Neural cell (in vitro differentiated cells): ENCODE results near the gene SNCB. TPM values are rescaled to one million over a fixed set of nuclear protein-coding genes. Genes with fewer than 3 reads are reported as not detected.

Experiments used
- H2AFZ ChIP-seq: fragments of 200-600, 300-800 bp; sonication (generic), shearing (Covaris generic); 2 replicates; pipeline ENCODE4 v1.6.0; 2014; ENCODE audit warnings: low read depth, mild to moderate bottlenecking, antibody characterized with exemption, low read length, moderate library complexity
- H3F3A ChIP-seq: fragments of 200-600 bp; shearing (Covaris generic); 2 replicates; pipeline ENCODE4 v1.6.1; 2016; ENCODE audit warnings: mild to moderate bottlenecking, moderate library complexity, mixed read lengths, antibody characterized with exemption, low read length; ENCODE audit not compliant: insufficient read depth, poor library complexity, severe bottlenecking
- H3K27ac ChIP-seq: fragments of 200-600, 300-800 bp; sonication (generic), shearing (Covaris generic); 2 replicates; pipeline ENCODE4 v1.5.1; 2014; ENCODE audit warnings: mild to moderate bottlenecking, low read length, moderate library complexity
- H3K27me3 ChIP-seq: fragments of 300-800, 200-600 bp; sonication (generic), shearing (Covaris generic); 2 replicates; pipeline ENCODE4 v1.6.0; 2014; ENCODE audit warnings: mild to moderate bottlenecking, low read depth, low read length, moderate library complexity; ENCODE audit not compliant: insufficient read depth
- H3K36me3 ChIP-seq: fragments of 300-800, 200-600 bp; sonication (generic), shearing (Covaris generic); 2 replicates; pipeline ENCODE4 v1.5.1; 2014; ENCODE audit warnings: mild to moderate bottlenecking, antibody characterized with exemption, low read length, moderate library complexity; ENCODE audit not compliant: insufficient read depth
- H3K4me2 ChIP-seq: fragments of 300-800, 200-600 bp; sonication (generic), shearing (Covaris generic); 2 replicates; pipeline ENCODE4 v1.6.0; 2014; ENCODE audit warnings: mild to moderate bottlenecking, low read length
- H3K4me3 ChIP-seq: fragments of 300-800, 200-600 bp; sonication (generic), shearing (Covaris generic); 2 replicates; pipeline ENCODE4 v1.5.1; 2014; ENCODE audit warnings: mild to moderate bottlenecking, low read length, moderate library complexity
- H3K79me2 ChIP-seq: fragments of 200-600 bp; shearing (Covaris generic); replicated peaks from 2 replicates; pipeline ENCODE4 v1.6.0; 2014; ENCODE audit warnings: mild to moderate bottlenecking, low read length, moderate library complexity; ENCODE audit not compliant: insufficient read depth
- H3K9ac ChIP-seq: fragments of 300-800, 200-600 bp; sonication (generic), shearing (Covaris generic); 2 replicates; pipeline ENCODE4 v1.6.1; 2016; ENCODE audit warnings: mild to moderate bottlenecking, low read length, mixed read lengths
- H3K9me2 ChIP-seq: fragments of 200-600 bp; shearing (Covaris generic); 2 replicates; pipeline ENCODE4 v1.6.1; 2016; ENCODE audit warnings: mild to moderate bottlenecking, low read length, mixed read lengths; ENCODE audit not compliant: insufficient read depth
- H3K9me3 ChIP-seq: fragments of 200-600, 300-800 bp; sonication (generic), shearing (Covaris generic); 2 replicates; pipeline ENCODE4 v1.6.1; 2016; ENCODE audit warnings: mild to moderate bottlenecking, mixed run types, low read length, moderate library complexity, mixed read lengths
- H4K20me1 ChIP-seq: fragments of 200-600 bp; shearing (Covaris generic); 2 replicates; pipeline ENCODE4 v1.6.1; 2016; ENCODE audit warnings: mild to moderate bottlenecking, mixed run types; ENCODE audit not compliant: insufficient read depth
- CTCF ChIP-seq: fragments of 450-650 bp; IDR thresholded peaks from 2 replicates; pipeline ENCODE4 v1.5.1; 2014; ENCODE audit warnings: antibody characterized with exemption, mild to moderate bottlenecking, moderate library complexity; ENCODE audit not compliant: poor library complexity, severe bottlenecking
- EP300 ChIP-seq: fragments of 450-650 bp; conservative IDR thresholded peaks from 2 replicates; pipeline ENCODE4 v1.6.1; 2014; ENCODE audit warnings: antibody characterized with exemption, mild to moderate bottlenecking, moderate library complexity; ENCODE audit not compliant: poor library complexity, severe bottlenecking
- EZH2 ChIP-seq: fragments of 200-600, 300-800 bp; shearing (Covaris generic), sonication (generic); IDR thresholded peaks from 2 replicates; pipeline ENCODE4 v1.6.1; 2014; ENCODE audit warnings: antibody characterized with exemption, low read length, borderline replicate concordance, mild to moderate bottlenecking; ENCODE audit not compliant: insufficient read depth, poor library complexity, severe bottlenecking
- MXI1 ChIP-seq: fragments of 450-650 bp; conservative IDR thresholded peaks from 2 replicates; pipeline ENCODE4 v1.6.1; 2014; ENCODE audit warnings: antibody characterized with exemption, mild to moderate bottlenecking; ENCODE audit not compliant: poor library complexity, severe bottlenecking
- POLR2AphosphoS5 ChIP-seq: IDR thresholded peaks from 2 replicates; pipeline ENCODE4 v1.6.1; 2012
- RAD21 ChIP-seq: fragments of 450-650 bp; conservative IDR thresholded peaks from 2 replicates; pipeline ENCODE4 v1.6.1; 2014; ENCODE audit warnings: antibody characterized with exemption, mild to moderate bottlenecking, moderate library complexity
- REST ChIP-seq: IDR thresholded peaks from 2 replicates; pipeline ENCODE4 v1.6.1; 2012; ENCODE audit warnings: borderline replicate concordance
- SMC3 ChIP-seq: fragments of 450-650 bp; conservative IDR thresholded peaks from 2 replicates; pipeline ENCODE4 v1.6.1; 2014; ENCODE audit warnings: antibody characterized with exemption, mild to moderate bottlenecking, moderate library complexity; ENCODE audit not compliant: poor library complexity
- TAF1 ChIP-seq: IDR thresholded peaks from 2 replicates; pipeline ENCODE4 v1.6.1; 2012; ENCODE audit warnings: low read depth
- polyA plus RNA-seq: library from polyadenylated mRNA; depleted of rRNA; stranded (reverse); fragments of >200 nt; gene quantifications from 2 replicates; pipeline ENCODE4 v1.2.3, GENCODE V29; 2014

SNCB gene
- polyA plus RNA-seq, 1 donor from 2014 or later = 10.1 TPM

GRCh38 chr5:176658007-176658599, 27.8 kb upstream of the SNCB start:
- Histone ChIP-seq H3F3A (no peaks in the 10 kb centered on the region), H2AFZ (no peak overlapping the region), H3K27ac (no peak overlapping the region), H3K4me3 (no peak overlapping the region), H3K4me2 (no peak overlapping the region), H4K20me1 (no peaks in the 10 kb centered on the region), H3K36me3 (no peaks in the 10 kb centered on the region), H3K9ac (no peak overlapping the region), H3K9me2 (no peaks in the 10 kb centered on the region), H3K79me2 (no peaks in the 10 kb centered on the region), H3K9me3 (no peaks in the 10 kb centered on the region), H3K27me3 (no peaks in the 10 kb centered on the region)
- TF ChIP-seq CTCF = peak; percentile 91
- TF ChIP-seq REST = no peak
- peak; percentile 94 for TF ChIP-seq RAD21
- TF ChIP-seq EZH2 = no peak
- no peak for TF ChIP-seq TAF1
- TF ChIP-seq EP300 = no peak
- TF ChIP-seq POLR2AphosphoS5 = no peak
- peak; percentile 95 for TF ChIP-seq SMC3
- no peak for TF ChIP-seq MXI1

GRCh38 chr5:176656467-176656990, 26.2 kb upstream of the SNCB start:
- H3K9ac ChIP-seq = no peak overlapping the region
- no peaks in the 10 kb centered on the region for H3K36me3 ChIP-seq

GRCh38 chr5:176654856-176655255, 24.5 kb upstream of the SNCB start:
- H2AFZ ChIP-seq = no peak overlapping the region
- no peak overlapping the region for H3K4me2 ChIP-seq
- H3K27me3 ChIP-seq = no peaks in the 10 kb centered on the region
- H3K9me3 ChIP-seq = no peaks in the 10 kb centered on the region
- no peak overlapping the region for H3K27ac ChIP-seq
- H3K79me2 ChIP-seq = no peaks in the 10 kb centered on the region
- TF ChIP-seq EZH2 = no peak
- no peak for TF ChIP-seq CTCF
- no peak for TF ChIP-seq EP300
- no peak for TF ChIP-seq REST
- no peak for TF ChIP-seq MXI1
- TF ChIP-seq TAF1 = no peak
- no peak for TF ChIP-seq SMC3
- TF ChIP-seq POLR2AphosphoS5 = no peak
- H4K20me1 ChIP-seq = no peaks in the 10 kb centered on the region
- H3F3A ChIP-seq = no peaks in the 10 kb centered on the region
- no peaks in the 10 kb centered on the region for H3K9me2 ChIP-seq
- H3K36me3 ChIP-seq = no peaks in the 10 kb centered on the region
- H3K9ac ChIP-seq = no peak overlapping the region
- H3K4me3 ChIP-seq = no peak overlapping the region

More at GRCh38 chr5:176656467-176656990, 26.2 kb upstream of the SNCB start:
- Histone ChIP-seq H3K4me2 (no peak overlapping the region), H3K9me3 (no peaks in the 10 kb centered on the region), H3K27me3 (no peaks in the 10 kb centered on the region), H3F3A (no peaks in the 10 kb centered on the region), H3K4me3 (no peak overlapping the region), H2AFZ (no peak overlapping the region), H3K27ac (no peak overlapping the region), H3K79me2 (no peaks in the 10 kb centered on the region), H4K20me1 (no peaks in the 10 kb centered on the region), H3K9me2 (no peaks in the 10 kb centered on the region)
- TF ChIP-seq MXI1 = no peak
